D341Med (cell line): ENCODE measurements around the gene DNAJB13.

ENCODE experiments used
- DNase-seq: peaks from one replicate; pipeline ENCODE4 v3.0.0; 2012; ENCODE audit warnings: low spot score

DNAJB13 gene

GRCh38 chr11:74015919-74016684, 65.3 kb downstream of the DNAJB13 start:
- no peak for DNase-seq

- no peak for DNase-seq
Observed at GRCh38 chr11:74017631-74018030, 66.8 kb downstream of the DNAJB13 start.

GRCh38 chr11:74018331-74019005, 67.6 kb downstream of the DNAJB13 start:
- DNase-seq, result no peak

GRCh38 chr11:74019104-74019738, 68.4 kb downstream of the DNAJB13 start:
- no peak for DNase-seq

- DNase-seq, result no peak
Observed at GRCh38 chr11:74019860-74020259, 69.0 kb downstream of the DNAJB13 start.
